Measurements from ENCODE around the gene REC8.

The REC8 gene

DNA sequence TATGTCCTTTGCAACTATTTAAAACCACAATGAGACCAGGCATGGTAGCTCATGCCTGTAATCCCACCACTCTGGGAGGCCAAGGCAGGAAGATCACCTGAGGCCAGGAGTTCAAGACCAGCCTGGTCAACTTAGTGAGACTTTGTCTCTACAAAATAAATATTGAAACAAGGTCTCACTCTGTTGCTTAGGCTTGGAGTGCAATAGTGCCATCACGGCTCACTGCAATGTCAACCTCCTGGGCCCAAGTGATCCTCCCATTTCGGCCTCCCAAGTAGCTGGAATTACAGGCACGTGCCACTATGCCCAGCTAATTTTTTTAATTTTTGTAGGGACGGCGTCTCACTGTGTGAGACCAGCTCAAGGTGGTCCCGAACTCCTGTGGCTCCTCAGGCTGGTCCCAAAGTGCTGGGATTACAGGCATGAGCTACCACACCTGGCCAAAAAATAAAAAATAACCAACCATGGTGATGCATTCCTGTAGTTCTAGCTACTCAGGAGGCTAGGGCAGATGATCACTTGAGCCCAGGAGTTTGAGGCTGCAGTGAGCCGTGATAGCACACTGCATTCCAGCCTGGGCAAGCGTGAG, 42.4 kb upstream of the REC8 start:
- TF ChIP-seq, protein P1, sequence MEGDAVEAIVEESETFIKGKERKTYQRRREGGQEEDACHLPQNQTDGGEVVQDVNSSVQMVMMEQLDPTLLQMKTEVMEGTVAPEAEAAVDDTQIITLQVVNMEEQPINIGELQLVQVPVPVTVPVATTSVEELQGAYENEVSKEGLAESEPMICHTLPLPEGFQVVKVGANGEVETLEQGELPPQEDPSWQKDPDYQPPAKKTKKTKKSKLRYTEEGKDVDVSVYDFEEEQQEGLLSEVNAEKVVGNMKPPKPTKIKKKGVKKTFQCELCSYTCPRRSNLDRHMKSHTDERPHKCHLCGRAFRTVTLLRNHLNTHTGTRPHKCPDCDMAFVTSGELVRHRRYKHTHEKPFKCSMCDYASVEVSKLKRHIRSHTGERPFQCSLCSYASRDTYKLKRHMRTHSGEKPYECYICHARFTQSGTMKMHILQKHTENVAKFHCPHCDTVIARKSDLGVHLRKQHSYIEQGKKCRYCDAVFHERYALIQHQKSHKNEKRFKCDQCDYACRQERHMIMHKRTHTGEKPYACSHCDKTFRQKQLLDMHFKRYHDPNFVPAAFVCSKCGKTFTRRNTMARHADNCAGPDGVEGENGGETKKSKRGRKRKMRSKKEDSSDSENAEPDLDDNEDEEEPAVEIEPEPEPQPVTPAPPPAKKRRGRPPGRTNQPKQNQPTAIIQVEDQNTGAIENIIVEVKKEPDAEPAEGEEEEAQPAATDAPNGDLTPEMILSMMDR (IDR thresholded peaks at IDR 0.05) = no peak

DNA sequence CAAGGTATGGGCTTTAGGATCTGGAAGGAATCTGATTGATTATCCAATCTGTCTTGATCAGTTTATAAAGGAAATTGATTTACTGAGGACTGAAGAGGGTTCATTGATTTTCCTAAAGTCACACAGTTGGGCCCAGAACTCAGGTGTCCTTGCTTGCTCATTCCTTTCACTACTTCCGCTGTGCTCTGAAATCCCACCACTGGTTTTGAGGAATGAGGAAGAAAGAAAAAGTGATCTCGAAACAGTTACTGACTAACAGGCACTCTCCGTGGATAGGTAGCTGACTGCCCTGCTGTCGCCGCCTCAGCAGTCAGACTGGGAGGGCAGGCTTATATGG, 41.5 kb upstream of the REC8 start, which contains the start of gene FITM1:
Gene FITM1 (plus strand): TSS at position 280 of the 337 bp plus-strand sequence. CDS start 905 bp downstream, outside the sequence.
- TF ChIP-seq, protein P1 (IDR thresholded peaks at IDR 0.05) = no peak

DNA sequence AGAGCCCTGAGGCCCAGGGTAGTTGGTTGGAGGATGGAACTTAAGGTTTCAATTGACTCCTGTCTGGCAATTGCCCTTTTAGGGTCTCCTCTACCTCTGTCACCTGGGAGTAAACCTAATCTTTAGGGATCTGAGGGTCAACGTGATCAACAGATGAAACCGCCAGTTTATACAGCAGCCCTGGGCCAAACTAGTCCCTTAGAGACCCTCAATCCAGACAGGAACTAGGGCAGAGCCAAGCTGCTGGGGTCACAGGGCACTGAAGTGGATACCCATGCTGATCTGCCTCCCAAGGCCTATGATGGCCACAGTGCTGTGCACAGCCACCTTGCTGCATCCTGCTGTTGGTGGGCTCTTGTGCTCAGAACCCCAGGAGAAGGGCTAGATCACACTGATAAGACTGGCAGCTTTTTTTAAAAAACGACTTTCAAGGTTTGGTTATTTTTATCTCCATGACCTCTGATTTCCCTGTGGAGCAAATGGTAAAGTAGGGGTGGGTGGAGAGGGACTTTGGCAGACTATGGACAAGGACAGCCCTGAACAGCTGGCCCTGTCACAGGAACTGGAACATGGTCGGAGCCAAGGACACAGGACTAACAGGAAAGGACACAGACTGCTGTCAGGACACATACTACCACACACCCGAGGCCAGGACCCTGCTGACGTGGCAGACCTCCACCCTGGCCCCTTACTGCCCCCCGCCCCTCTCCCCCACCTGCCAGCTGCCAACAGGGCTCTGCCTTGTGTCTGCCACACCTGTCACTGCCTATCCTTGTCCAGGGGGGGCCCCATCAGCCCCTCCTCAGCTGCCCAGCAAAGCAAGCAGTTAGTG, 40.9 kb upstream of the REC8 start:
- TF ChIP-seq, protein P1 (IDR thresholded peaks at IDR 0.05) = no peak

DNA sequence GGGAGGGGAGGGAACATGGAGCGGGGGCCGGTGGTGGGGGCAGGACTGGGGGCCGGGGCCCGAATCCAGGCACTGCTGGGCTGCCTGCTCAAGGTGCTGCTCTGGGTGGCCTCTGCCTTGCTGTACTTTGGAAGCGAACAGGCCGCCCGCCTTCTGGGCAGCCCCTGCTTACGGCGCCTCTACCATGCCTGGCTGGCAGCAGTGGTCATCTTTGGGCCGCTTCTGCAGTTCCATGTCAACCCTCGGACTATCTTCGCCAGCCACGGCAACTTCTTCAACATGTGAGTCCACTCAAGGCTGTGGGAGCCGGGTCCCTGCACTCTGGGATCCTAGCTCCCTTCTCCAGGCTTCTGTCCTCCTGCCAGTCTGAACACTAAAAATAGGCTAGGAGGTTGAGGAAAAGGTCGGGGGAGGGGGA, 40.3 kb upstream of the REC8 start:
- TF ChIP-seq, protein P1 (IDR thresholded peaks at IDR 0.05) = no peak

DNA sequence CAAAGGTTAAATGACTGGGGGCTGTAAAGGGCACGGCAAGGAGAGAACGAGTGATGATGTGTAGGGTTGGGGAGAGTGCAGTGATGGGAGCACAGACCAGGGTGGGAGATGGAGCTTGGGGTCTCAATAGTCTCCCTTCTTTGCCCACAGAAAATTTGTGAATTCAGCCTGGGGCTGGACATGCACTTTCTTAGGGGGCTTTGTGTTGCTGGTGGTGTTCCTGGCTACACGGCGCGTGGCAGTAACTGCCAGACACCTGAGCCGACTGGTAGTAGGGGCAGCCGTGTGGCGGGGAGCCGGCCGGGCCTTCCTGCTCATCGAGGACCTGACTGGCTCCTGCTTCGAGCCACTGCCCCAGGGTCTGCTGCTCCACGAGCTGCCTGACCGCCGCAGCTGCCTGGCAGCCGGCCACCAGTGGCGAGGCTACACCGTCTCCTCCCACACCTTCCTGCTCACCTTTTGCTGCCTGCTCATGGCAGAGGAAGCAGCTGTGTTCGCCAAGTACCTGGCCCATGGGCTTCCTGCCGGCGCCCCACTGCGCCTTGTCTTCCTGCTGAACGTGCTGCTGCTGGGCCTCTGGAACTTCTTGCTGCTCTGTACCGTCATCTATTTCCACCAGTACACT, 39.7 kb upstream of the REC8 start:
- TF ChIP-seq, protein P1 (IDR thresholded peaks at IDR 0.05) = no peak

DNA sequence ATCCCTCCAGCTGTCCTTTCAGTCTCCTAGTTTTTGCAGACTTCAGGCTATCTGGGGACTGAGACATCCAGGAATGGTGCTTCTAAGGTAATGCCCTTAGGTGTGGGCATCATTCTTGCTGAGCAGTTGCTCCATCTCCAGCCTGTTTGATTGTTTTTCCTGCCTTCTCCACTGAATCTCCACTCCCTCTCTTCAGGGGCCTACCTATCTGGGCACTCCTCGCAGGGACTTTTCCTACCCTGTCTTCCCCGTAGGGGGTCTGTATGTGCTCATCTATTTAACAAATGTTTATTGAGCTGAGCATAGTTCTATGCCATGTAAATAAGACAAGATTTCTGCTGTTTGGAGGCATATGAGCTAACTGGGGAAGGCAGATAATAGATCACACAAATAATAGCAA, 38.9 kb upstream of the REC8 start:
- TF ChIP-seq, protein P1 (IDR thresholded peaks at IDR 0.05) = no peak

DNA sequence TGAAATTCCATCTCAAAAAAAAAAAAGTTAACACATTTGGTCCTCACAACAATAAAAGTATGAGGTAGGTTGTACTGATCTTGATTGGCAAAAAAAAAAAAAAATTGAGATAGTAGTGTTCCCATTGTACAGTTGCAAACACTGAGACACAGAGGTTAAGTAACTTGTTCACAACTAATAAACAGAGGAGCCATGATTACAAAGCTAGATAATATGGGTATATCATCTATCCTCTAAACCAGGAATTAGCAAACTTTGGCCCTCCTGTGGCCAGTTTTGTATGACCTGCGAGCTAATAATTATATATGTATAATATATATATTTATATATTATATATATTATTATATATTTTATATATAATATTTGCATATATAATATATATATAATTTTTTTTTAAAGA, 38.1 kb upstream of the REC8 start:
- TF ChIP-seq, protein P1 (IDR thresholded peaks at IDR 0.05) = no peak
